Retinal pigment epithelial cell (primary cell): Measurements from ENCODE around the gene SCGB3A1.
A peak's percentile ranks its signal among the peaks of the same experiment; 100 is the strongest.

ENCODE experiments used
- DNase-seq: peaks from one replicate; pipeline ENCODE4 v3.0.0-alpha.2; 2010; ENCODE audit warnings: low read depth
- H3K4me3 ChIP-seq: 2 replicates; pipeline ENCODE4 v1.5.1; 2011; ENCODE audit warnings: mild to moderate bottlenecking, low read length, control low read depth, moderate library complexity
- TF ChIP-seq, protein P1 (sequence below): conservative IDR thresholded peaks from 2 replicates; pipeline ENCODE4 v1.5.1; 2011; ENCODE audit warnings: low read depth, low read length, control low read depth, inconsistent platforms

The SCGB3A1 gene, protein sequence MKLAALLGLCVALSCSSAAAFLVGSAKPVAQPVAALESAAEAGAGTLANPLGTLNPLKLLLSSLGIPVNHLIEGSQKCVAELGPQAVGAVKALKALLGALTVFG

DNA sequence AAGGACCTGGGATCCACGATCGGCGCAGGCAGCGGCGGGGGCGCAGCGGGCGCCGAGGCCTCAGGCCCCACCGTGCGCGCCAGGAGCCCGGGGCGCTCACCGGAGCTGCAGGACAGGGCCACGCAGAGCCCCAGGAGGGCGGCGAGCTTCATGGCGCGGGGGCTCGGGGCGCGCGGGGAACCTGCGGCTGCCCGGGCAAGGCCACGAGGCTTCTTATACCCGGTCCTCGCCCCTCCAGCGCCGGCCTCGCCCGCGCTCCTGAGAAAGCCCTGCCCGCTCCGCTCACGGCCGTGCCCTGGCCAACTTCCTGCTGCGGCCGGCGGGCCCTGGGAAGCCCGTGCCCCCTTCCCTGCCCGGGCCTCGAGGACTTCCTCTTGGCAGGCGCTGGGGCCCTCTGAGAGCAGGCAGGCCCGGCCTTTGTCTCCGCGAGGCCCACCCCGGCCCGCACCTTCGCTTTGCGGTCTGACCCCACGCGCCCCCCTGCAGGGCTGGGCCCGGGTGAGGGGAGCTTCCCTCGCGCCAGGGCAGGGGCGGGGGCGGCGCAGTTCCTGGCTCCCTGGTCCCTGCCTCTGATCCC lies at the start of gene SCGB3A1:
Gene SCGB3A1, minus strand, starts transcription at position 189 of the 577 bp plus-strand sequence. Its CDS starts 37 bp downstream, at position 152.
- H3K4me3 ChIP-seq = peak within 1 kb of the TSS; percentile 15
- TF ChIP-seq, protein P1, sequence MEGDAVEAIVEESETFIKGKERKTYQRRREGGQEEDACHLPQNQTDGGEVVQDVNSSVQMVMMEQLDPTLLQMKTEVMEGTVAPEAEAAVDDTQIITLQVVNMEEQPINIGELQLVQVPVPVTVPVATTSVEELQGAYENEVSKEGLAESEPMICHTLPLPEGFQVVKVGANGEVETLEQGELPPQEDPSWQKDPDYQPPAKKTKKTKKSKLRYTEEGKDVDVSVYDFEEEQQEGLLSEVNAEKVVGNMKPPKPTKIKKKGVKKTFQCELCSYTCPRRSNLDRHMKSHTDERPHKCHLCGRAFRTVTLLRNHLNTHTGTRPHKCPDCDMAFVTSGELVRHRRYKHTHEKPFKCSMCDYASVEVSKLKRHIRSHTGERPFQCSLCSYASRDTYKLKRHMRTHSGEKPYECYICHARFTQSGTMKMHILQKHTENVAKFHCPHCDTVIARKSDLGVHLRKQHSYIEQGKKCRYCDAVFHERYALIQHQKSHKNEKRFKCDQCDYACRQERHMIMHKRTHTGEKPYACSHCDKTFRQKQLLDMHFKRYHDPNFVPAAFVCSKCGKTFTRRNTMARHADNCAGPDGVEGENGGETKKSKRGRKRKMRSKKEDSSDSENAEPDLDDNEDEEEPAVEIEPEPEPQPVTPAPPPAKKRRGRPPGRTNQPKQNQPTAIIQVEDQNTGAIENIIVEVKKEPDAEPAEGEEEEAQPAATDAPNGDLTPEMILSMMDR = no peak
- DNase-seq = no peak

DNA sequence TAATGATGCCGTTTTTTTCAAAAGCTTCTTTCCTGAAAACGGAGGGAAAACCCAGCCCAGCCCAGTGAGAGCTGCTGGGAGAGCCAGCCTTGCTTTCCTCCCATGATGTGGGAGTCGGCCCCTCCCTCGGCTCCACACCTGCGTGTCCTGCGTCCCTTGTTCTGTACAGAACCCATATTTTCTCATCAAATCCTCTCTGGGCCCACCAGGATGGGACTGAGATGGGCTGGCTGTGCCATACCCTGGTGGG lies 49.2 kb upstream of the SCGB3A1 start:
- no peak for DNase-seq
- TF ChIP-seq, protein P1 = no peak
- H3K4me3 ChIP-seq = no peak overlapping the region

DNA sequence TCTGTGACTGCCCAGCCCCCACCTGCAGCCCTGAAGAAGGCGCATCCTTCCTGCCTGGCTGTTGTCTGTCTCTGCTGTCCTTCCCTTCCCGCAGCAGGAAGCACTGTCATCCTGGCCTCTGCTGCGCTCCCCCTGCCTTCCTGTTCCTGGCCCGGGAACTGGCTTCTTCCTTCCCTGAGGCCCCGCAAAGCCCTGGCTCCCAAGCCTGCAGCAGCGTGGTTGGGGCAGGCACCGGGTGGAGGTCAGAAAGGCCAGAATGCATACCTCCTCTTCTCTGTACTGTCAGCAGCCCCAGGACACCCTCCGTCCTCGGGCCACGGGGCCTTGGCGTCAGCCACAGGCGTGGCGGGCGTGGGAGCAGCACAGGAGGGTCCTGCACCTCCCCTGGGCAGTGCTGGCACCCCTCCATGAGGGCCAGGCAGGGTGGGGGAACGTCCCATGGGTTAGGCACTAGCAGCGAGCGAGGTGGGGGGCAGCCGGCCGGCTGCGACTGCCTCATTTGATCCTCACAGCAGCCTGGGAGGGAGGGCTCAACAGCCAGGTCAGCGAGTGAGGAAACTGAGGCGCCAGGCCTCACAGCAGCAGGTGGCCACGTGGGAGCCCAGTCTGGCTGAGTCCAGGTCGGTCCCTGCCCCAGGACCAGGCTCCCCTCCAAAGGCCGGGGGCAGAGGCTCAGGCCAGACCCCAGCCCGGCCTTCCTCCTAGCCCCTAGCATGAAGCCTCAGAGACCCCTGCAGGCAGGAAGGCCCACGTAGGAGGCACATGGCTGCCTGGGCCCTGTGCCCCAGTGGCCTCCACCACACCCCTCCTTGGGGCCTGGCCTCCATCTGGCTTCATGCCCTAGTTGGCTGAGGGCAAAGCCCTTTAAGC lies 48.7 kb upstream of the SCGB3A1 start:
- no peak overlapping the region for H3K4me3 ChIP-seq
- no peak for DNase-seq
- TF ChIP-seq, protein P1 = no peak

DNA sequence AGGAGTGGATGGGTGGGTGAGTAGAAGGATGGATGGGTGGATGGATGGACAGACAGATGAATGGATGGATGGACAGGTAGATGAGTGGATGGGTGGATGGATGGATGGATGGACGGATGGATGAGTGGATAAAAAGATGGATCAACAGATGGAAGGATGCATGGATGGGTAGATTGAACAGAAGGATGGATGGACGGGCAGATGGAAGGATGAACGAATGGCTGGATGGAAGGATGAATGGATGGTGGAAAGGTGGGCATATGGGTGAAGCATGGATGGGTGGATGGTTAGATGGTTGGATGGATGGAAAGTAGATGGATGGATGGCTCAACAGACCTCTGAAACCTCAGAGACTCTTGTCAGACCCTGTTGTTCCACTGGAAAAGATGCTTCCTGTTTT lies 48.0 kb upstream of the SCGB3A1 start:
- TF ChIP-seq, protein P1 = no peak
- H3K4me3 ChIP-seq = no peak overlapping the region
- no peak for DNase-seq

DNA sequence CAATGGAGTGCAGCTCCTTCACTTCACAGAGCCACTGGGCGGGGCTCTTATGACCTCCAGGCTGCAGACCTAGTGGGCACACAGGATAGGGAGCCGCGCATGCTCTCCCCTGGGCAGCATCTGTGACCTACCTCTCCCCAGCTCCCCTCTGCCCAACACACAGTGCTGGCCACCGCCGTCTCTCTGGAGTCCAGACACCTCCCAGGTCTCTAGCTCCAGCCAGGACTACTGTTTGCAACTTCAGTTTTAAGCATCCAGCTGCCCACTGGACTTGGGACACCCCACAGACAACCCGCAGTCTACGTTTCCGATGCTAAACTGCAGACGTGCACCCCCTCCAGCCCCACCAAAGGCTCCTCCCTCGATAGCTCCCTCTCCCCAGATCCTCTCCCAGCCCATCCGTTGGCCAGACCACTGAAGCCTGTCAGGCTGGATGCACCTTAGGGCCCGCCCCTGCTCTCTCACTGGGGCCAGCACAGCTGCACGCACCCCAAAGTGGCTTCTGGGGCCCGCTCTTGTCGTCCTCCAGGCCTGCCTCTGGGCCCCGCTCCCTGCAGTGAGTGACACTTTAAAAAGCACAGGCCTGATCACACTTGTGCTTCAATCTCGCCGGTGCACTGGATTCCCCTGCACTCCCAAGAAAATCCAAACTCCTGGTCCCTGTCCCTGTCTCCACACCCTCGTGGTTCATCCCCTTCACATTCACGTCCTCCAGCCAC lies 46.8 kb upstream of the SCGB3A1 start:
- no peak overlapping the region for H3K4me3 ChIP-seq
- DNase-seq = no peak
- TF ChIP-seq, protein P1 = no peak

DNA sequence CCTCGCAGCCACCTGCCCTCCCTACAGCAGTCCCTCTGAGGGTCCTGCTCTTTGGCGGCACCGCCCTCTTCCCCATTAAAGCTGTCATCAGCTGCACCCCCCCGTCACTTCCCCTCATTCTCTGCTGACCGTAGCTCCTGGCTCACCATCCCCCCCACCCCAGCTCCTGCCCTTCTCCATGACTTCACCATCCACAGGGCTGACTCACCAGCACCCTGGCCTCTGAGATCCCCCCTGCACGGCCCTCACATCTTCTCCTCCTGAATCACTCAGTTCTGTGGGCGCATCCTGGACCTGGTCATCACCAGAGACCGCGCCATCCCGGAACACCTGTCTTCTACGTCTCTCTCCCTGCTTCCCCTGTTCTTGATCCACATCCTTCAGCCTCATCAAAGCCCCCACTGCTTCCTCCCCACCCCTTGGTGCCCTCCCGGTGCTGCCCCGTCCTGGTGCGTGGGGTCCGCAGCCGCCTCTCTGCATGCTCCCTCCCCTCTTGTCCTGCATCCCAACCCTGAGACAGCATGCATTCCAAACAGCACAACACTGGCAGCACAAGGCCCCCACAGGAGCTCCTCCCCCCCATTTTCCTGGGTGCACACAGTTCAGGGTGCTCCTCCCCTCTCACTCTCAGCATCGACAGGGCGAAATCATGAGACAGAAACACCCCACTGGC lies 45.2 kb upstream of the SCGB3A1 start:
- DNase-seq = no peak
- TF ChIP-seq, protein P1 = no peak
- H3K4me3 ChIP-seq = no peak overlapping the region
